Astrocyte of the spinal cord (primary cell): ENCODE results near the gene OPRL1.
A peak's percentile ranks its signal among the peaks of the same experiment; 100 is the strongest.

Source experiments
- DNase-seq: peaks from one replicate; pipeline ENCODE4 v3.0.0; 2011; ENCODE audit warnings: low read depth, low spot score
- H3K4me3 ChIP-seq: 2 replicates; pipeline ENCODE4 v1.5.1; 2011; ENCODE audit warnings: low read depth, mild to moderate bottlenecking, low read length, moderate library complexity
- in situ Hi-C: cut with HindIII; loops from 2 replicates; pipeline ENCODE4 v1.10.0; 2017; ENCODE audit warnings: low sequenced_read_pairs
- TF ChIP-seq, protein P1 (sequence below): IDR thresholded peaks from 2 replicates; pipeline ENCODE4 v1.5.1; 2012; ENCODE audit warnings: low read depth, mild to moderate bottlenecking, low read length, inconsistent platforms

OPRL1 gene

DNA sequence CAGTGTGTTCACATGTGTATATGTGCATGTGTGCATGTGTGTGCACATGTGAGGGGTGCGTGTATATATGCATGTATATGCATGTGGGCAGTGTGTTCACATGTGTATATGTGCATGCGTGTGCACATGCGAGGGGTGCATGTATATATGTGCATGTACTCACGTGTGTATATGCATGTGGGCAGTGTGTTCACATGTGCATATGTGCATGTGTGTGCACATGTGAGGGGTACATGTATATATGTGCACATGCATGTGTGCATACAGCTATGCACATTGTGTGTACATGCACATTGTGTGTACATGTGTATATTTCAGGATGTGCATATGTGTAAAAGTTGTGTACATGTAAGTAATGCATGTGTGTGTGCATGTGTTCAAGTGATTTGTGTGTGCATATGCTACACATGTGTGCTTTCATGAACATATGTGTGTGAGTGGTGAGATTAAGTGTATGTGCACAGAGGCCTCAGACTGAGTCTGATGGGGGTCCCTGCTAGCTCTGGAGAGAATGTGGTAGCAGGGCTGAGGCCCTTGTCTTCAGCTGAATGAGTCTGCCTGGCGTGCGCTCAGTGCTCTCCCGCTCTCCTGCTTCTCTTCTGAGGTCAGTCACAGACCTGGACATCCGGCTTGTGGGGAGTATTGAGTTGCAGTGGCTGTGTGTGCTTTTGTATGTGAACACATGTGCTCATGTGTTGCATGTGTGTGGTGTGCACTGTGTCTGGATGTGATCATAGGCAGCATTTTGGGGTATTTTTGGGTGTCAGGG is 64.4 kb downstream of the OPRL1 start:
- DNase-seq = no peak
- TF ChIP-seq, protein P1, sequence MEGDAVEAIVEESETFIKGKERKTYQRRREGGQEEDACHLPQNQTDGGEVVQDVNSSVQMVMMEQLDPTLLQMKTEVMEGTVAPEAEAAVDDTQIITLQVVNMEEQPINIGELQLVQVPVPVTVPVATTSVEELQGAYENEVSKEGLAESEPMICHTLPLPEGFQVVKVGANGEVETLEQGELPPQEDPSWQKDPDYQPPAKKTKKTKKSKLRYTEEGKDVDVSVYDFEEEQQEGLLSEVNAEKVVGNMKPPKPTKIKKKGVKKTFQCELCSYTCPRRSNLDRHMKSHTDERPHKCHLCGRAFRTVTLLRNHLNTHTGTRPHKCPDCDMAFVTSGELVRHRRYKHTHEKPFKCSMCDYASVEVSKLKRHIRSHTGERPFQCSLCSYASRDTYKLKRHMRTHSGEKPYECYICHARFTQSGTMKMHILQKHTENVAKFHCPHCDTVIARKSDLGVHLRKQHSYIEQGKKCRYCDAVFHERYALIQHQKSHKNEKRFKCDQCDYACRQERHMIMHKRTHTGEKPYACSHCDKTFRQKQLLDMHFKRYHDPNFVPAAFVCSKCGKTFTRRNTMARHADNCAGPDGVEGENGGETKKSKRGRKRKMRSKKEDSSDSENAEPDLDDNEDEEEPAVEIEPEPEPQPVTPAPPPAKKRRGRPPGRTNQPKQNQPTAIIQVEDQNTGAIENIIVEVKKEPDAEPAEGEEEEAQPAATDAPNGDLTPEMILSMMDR = no peak
- H3K4me3 ChIP-seq = no peak overlapping the region
- in situ Hi-C loops = no loop called here

DNA sequence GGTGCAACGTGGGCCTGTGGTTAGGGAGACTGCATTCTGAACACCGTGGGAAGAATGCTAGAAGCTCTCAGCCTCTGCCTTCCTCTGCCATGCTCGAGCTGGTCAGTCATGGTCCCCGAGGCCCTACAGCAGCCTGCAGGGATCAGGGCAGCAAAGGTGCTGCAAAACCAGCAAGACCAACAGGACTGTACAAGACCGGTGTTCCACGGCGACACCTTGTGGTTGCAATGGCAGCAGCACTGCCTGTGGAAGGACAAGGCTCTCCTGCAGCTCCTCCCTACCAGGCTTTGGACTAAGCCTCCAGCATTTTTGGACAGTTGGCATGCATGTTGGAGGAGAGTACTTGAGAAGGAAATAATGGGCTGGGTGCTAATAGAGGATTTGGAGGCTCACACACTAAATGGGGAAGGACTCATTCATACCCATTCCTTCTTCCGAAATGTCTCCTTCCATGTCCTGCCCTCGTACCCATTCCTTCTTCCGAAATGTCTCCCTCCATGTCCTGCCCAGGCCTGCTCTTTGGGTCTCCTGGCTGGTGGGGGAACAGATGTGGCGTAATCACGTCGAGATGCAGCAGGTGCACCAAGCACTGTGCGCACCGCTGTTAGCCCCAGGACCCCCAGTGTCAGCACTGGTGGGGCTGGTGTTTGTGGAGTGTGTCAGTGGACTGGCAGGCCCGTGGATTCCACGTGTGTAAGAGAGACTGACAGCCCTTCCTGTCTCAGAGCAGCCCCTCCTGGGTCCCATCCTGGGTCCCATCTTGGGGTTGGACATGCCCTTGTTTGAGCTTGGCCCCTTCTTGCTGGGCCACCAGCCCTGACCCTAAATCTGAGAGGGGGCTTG is 65.8 kb downstream of the OPRL1 start:
- in situ Hi-C loops = no loop called here
- TF ChIP-seq, protein P1 = peak; percentile 19
- no peak for DNase-seq
- H3K4me3 ChIP-seq = no peak overlapping the region

DNA sequence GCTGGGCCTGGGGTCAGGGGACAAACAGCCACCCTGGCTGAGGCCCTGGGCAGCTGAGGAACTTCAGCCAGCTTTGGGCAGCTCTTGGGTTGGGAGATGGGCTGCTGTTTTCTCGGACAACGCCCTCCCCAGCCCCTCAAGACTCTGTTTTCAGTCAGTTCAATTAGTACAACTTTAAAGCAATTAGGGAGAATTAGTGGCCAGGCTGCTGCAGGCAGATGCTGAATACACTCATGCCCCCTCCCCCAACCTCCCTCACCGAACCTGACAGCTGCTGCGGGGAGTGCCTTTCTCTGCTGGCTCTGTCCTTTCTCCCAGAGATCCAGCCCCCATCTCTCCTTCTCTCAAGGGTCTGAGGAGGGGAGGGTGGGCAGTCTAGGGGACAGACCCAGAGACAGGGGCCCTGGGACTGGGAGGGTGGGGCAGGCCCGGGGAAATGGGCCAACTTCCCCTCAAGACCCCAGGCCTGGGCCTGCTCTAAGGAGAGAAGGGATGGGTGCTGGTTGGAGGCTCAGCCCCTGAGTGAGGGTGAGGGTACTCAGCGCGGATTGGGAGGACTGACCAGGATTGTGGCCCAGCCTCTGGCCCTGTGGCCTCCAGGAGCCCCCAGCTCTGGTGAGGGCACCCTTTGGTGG is 66.5 kb downstream of the OPRL1 start:
- no peak for DNase-seq
- H3K4me3 ChIP-seq = no peak overlapping the region
- TF ChIP-seq, protein P1 = no peak
- in situ Hi-C loops = no loop called here

DNA sequence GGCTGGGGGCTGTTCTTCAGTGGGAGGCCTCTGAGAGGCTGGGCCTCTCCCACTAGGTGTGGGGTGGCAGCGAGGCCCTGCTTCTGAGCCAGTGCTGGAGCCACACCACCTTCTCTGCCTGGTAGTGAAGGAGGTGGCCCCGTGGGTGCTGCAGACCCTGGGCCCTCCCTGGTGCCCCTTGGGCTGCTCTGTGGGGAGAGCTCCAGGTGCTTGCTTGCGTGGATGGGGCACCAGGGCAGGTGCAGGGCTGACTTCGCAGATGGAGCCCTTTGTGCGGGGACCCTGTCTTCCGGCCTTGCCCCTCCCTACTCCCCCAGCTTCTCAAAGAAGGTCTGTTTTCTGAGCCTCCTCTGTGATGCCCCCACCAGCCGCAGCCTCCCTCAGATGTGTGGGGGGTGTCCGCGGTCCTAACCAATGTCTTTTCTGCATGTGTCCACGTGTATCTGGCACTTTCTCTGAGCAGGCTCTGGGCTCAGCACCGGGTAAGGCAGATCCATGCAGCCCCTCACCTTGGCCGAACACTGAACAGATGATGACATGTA is 67.1 kb downstream of the OPRL1 start:
- H3K4me3 ChIP-seq = no peak overlapping the region
- in situ Hi-C loops = no loop called here
- TF ChIP-seq, protein P1 = no peak
- no peak for DNase-seq

DNA sequence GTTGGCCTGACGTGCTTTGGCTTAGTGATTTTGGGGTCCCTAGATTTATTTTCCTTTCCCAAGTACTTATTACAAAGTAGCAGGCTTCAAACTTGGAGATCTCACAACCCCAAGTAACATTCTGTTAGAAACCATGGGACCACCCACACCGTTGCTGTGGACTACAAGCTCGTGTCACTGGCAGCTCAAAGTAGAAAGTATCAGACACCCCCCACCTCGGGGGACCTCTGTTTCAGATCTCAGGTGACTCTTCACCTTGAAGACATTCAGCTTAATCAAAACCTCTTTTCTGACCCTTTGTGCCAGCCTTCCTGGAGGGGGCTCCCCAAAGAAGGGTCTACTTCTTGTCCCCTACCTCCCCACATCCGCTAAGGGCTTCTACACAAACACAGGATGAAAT is 68.7 kb downstream of the OPRL1 start:
- no peak for DNase-seq
- TF ChIP-seq, protein P1 = no peak
- no peak overlapping the region for H3K4me3 ChIP-seq
- in situ Hi-C loops = no loop called here

DNA sequence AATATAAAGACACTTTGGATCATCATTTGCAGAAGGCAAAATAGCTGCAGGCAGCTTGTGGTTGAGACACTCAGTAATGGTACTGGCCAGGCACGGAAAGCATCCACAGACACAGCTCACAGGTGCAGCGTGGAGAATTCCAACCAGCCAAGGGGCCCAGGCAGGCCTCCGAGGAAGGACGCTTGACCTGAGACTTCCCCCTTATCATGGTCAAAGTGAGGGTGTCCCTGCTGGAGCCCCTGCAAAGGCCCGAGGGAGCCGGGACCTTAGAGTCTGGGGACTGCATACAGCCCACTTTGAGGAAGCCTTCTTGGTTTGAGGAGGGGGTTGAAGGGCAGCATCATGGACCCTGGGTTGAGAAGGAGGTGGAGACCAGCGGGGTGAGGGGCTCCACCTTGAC is 69.3 kb downstream of the OPRL1 start:
- H3K4me3 ChIP-seq = no peak overlapping the region
- no peak for DNase-seq
- TF ChIP-seq, protein P1 = no peak
- in situ Hi-C loops = no loop called here
